Bone marrow (tissue), 2 donors: ENCODE results near the gene CNKSR3.
"Not testable (repeated sequence)": the region's sequence is repeated elsewhere in the genome, so short reads cannot be mapped to it uniquely, and the experiment has no call there.

Experiments
- DNase-seq, 2 donors: peaks; one replicate each; lab custom pipeline; 2025; lab: John Stamatoyannopoulos, UW

Gene CNKSR3

GRCh38 chr6:154528310-154528915 is 17.9 kb upstream of the CNKSR3 start:
- DNase-seq: no peak

GRCh38 chr6:154526996-154527395 is 16.5 kb upstream of the CNKSR3 start:
- DNase-seq: no peak

- no peak for DNase-seq
Measured at GRCh38 chr6:154522576-154522975, 12.1 kb upstream of the CNKSR3 start.

- no peak for DNase-seq
Measured at GRCh38 chr6:154521412-154521811, 10.9 kb upstream of the CNKSR3 start.

GRCh38 chr6:154520280-154520679 is 9.8 kb upstream of the CNKSR3 start:
- no peak for DNase-seq

- no peak for DNase-seq
Measured at GRCh38 chr6:154518396-154518795, 7.9 kb upstream of the CNKSR3 start.

- no peak for DNase-seq
Measured at GRCh38 chr6:154516276-154516675, 5.8 kb upstream of the CNKSR3 start.

- no peak for DNase-seq
Measured at GRCh38 chr6:154515826-154516225, 5.3 kb upstream of the CNKSR3 start.

- DNase-seq: not testable (repeated sequence)
Measured at GRCh38 chr6:154515076-154515475, 4.6 kb upstream of the CNKSR3 start.

GRCh38 chr6:154514481-154514880 is 4.0 kb upstream of the CNKSR3 start:
- DNase-seq: no peak

GRCh38 chr6:154513601-154514320 is 3.3 kb upstream of the CNKSR3 start:
- DNase-seq: no peak

GRCh38 chr6:154512201-154512600 is 1.7 kb upstream of the CNKSR3 start:
- no peak for DNase-seq

- no peak for DNase-seq
Measured at GRCh38 chr6:154511791-154512190, 1.3 kb upstream of the CNKSR3 start.

GRCh38 chr6:154509421-154510143 is 903 bp downstream of the CNKSR3 start:
- DNase-seq: peak in 1 of 2 donors; percentile 6

GRCh38 chr6:154508573-154509375 is 1.7 kb downstream of the CNKSR3 start:
- DNase-seq: no peak

- DNase-seq: no peak
Measured at GRCh38 chr6:154506991-154507898, 3.2 kb downstream of the CNKSR3 start.

GRCh38 chr6:154506582-154506981 is 3.9 kb downstream of the CNKSR3 start:
- no peak for DNase-seq

GRCh38 chr6:154506108-154506507 is 4.4 kb downstream of the CNKSR3 start:
- no peak for DNase-seq

GRCh38 chr6:154504865-154505449 is 5.5 kb downstream of the CNKSR3 start:
- no peak for DNase-seq

- no peak for DNase-seq
Measured at GRCh38 chr6:154504102-154504501, 6.4 kb downstream of the CNKSR3 start.

- DNase-seq: no peak
Measured at GRCh38 chr6:154503658-154504057, 6.8 kb downstream of the CNKSR3 start.
